ENCODE measurements around the gene PARD3B. TPM values are rescaled to one million over a fixed set of nuclear protein-coding genes. Genes with fewer than 3 reads are reported as not detected.

PARD3B gene
- total and polyA plus RNA-seq, 2 of the 13 experiments (the other 11 are each of a cell fraction or from before 2014, with no cell fraction given): 0.71 to 2.3 TPM

DNA sequence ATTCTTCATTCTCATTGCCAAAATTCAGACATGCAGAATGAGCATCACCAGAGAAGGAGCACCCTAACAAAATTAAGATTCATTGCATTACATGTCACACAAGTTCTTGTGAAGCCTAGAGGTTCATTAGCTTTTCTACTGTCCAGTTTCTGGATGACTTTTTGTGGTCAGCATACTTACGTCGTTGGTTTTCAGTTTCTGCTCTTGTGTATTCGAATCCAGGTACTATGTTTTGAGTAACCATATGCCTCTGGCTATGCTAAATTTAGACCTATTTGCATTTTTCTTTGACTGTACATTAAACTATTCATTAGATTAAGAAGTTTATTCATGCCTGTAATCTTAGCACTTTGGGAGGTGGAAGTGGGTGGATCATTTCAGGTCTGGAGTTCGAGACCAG lies 251.3 kb downstream of the PARD3B start:
- no peaks in the 10 kb centered on the region for H3K36me3 ChIP-seq (replicated peaks in 1 of 2; ENCODE audit: control insufficient read depth in 1 of 2, insufficient read depth in 2 of 2, low read length in 2 of 2)
- CTCF ChIA-PET (ENCODE audit: low intra/inter-chr PET ratio, low total read pairs): no interaction called here

DNA sequence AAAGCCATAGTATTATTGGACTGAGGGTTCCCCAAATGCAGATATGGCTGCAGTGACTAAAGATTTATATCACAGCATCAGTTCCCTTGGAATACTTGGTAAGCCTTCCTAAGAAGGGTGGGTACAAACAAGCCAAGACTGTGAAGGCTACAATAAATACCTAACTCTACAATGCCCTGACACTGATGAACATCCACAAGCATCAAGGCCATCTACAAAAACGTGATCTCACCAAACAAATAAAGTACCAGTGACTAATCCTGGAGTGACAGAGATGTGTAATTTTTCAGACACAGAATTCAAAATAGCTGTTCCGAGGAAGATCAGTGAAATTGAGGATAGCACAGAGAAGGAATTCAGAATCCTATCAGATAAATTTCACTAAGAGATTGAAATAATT lies 254.5 kb downstream of the PARD3B start:
- Histone ChIP-seq H3K4me1 (ENCODE audit: insufficient read depth, low read length) (no peaks in the 10 kb centered on the region), H3K36me3 (replicated peaks in 1 of 2; ENCODE audit: control insufficient read depth in 1 of 2, insufficient read depth in 2 of 2, low read length in 2 of 2) (no peaks in the 10 kb centered on the region), H3K79me2 (ENCODE audit: insufficient read depth, low read length) (no peaks in the 10 kb centered on the region), H2AFZ (ENCODE audit: low read length) (no peak overlapping the region), H3K27ac (ENCODE audit: extremely low read length, insufficient read depth, low read length) (no peak overlapping the region), H3K4me2 (ENCODE audit: low read depth, low read length) (no peak overlapping the region), H3K9ac (ENCODE audit: insufficient read depth, low read depth, low read length) (no peak overlapping the region), H3K27me3 (ENCODE audit: control insufficient read depth in 1 of 2, insufficient read depth in 2 of 2, low read length in 2 of 2) (no peaks in the 10 kb centered on the region), H3K4me3 (replicated peaks in 1 of 3; ENCODE audit: insufficient read depth in 1 of 3, low read depth in 2 of 3, low read length in 3 of 3) (no peak overlapping the region), H4K20me1 (ENCODE audit: insufficient read depth, low read length) (no peaks in the 10 kb centered on the region), H3K9me3 (ENCODE audit: low read length) (peaks cover 77% of the 10 kb centered on the region)
- DNase-seq (ENCODE audit: low spot score): no peak
- TF ChIP-seq, protein P1, sequence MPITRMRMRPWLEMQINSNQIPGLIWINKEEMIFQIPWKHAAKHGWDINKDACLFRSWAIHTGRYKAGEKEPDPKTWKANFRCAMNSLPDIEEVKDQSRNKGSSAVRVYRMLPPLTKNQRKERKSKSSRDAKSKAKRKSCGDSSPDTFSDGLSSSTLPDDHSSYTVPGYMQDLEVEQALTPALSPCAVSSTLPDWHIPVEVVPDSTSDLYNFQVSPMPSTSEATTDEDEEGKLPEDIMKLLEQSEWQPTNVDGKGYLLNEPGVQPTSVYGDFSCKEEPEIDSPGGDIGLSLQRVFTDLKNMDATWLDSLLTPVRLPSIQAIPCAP (CRISPR knock-in tag; IDR thresholded peaks at IDR 0.05; ENCODE audit: low read depth): no peak
- TF ChIP-seq GATAD2A (CRISPR knock-in tag; IDR thresholded peaks at IDR 0.05) (no peak), HHEX (CRISPR knock-in tag; IDR thresholded peaks at IDR 0.05) (no peak), SRSF4 (IDR thresholded peaks at IDR 0.05; ENCODE audit: low read depth, low read length, poor library complexity, severe bottlenecking) (no peak)
- no peak for ATAC-seq
- 2% methylated on average over 2 of the region's 2 CpGs for WGBS (ENCODE audit: low lambda C conversion rate)
- no TSS peak for BruUV-seq (replicated peaks)
- no peak for FAIRE-seq
- in situ Hi-C loops (cut with HindIII; ENCODE audit: extremely low pct_ligation_motif_present, low pct_unique_long_range_greater_than_20kb): no loop called here
- POLR2A ChIA-PET: no interaction called here
- intact Hi-C loops (cut with micrococcal nuclease; ENCODE audit: unreplicated experiment): no loop called here
- CTCF ChIA-PET (ENCODE audit: low intra/inter-chr PET ratio, low total read pairs): no interaction called here

More for the DNA sequence above, 251.3 kb downstream of the PARD3B start:
- POLR2A ChIA-PET: no interaction called here
- H3K27me3 ChIP-seq (ENCODE audit: control insufficient read depth in 1 of 2, insufficient read depth in 2 of 2, low read length in 2 of 2): no peaks in the 10 kb centered on the region
- H3K79me2 ChIP-seq (ENCODE audit: insufficient read depth, low read length): no peaks in the 10 kb centered on the region
- TF ChIP-seq KLF11 (CRISPR knock-in tag; IDR thresholded peaks at IDR 0.05): no peak
- no peak for TF ChIP-seq ZNF205 (CRISPR knock-in tag; IDR thresholded peaks at IDR 0.05)
- no peak for TF ChIP-seq JARID2 (CRISPR knock-in tag; IDR thresholded peaks at IDR 0.05; ENCODE audit: insufficient replicate concordance)
- TF ChIP-seq ZNF879 (CRISPR knock-in tag; IDR thresholded peaks at IDR 0.05): no peak
- no peak for TF ChIP-seq GFI1 (CRISPR knock-in tag; IDR thresholded peaks at IDR 0.05; ENCODE audit: borderline replicate concordance)
- no peak for TF ChIP-seq GTF3A (CRISPR knock-in tag; conservative IDR thresholded peaks at IDR 0.05)
- no peak for TF ChIP-seq ZBTB7B (CRISPR knock-in tag; IDR thresholded peaks at IDR 0.05)
- no peak overlapping the region for H3K27ac ChIP-seq (ENCODE audit: extremely low read length, insufficient read depth, low read length)
- no peak overlapping the region for H3K4me3 ChIP-seq (replicated peaks in 1 of 3; ENCODE audit: insufficient read depth in 1 of 3, low read depth in 2 of 3, low read length in 3 of 3)
- no peak for FAIRE-seq
- BruUV-seq (replicated peaks): no TSS peak
- no peak for DNase-seq (ENCODE audit: low spot score)
- ATAC-seq: no peak
- H2AFZ ChIP-seq (ENCODE audit: low read length): no peak overlapping the region
- 55% methylated on average over 4 of the region's 4 CpGs for WGBS (ENCODE audit: low lambda C conversion rate)
- no peaks in the 10 kb centered on the region for H4K20me1 ChIP-seq (ENCODE audit: insufficient read depth, low read length)
- intact Hi-C loops (cut with micrococcal nuclease; ENCODE audit: unreplicated experiment) (no loop called here), in situ Hi-C loops (cut with HindIII; ENCODE audit: extremely low pct_ligation_motif_present, low pct_unique_long_range_greater_than_20kb) (no loop called here)
- no peak overlapping the region for H3K9ac ChIP-seq (ENCODE audit: insufficient read depth, low read depth, low read length)
- H3K9me3 ChIP-seq (ENCODE audit: low read length): peaks cover 70% of the 10 kb centered on the region
- no peak overlapping the region for H3K4me2 ChIP-seq (ENCODE audit: low read depth, low read length)
- H3K4me1 ChIP-seq (ENCODE audit: insufficient read depth, low read length): no peaks in the 10 kb centered on the region

Data from HepG2 (cell line).